ACC112 (cell line): ENCODE measurements around the gene THRB.
A peak's percentile ranks its signal among the peaks of the same experiment; 100 is the strongest.

Experiments
- H2AFZ ChIP-seq: fragments of 200-600 bp; sonication (generic); one replicate; pipeline ENCODE4 v1.6.0; 2017; ENCODE audit warnings: antibody characterized with exemption, low read length; ENCODE audit not compliant: unreplicated experiment
- H3K27ac ChIP-seq: fragments of 200-600 bp; sonication (generic); 2 replicates; pipeline ENCODE4 v1.5.1; 2014; ENCODE audit warnings: low read depth, mild to moderate bottlenecking, antibody characterized with exemption, low read length, moderate library complexity
- H3K27me3 ChIP-seq: fragments of 200-600 bp; sonication (generic); 2 replicates; pipeline ENCODE4 v1.6.1; 2014; ENCODE audit warnings: mild to moderate bottlenecking, antibody characterized with exemption, low read length, moderate library complexity, mixed read lengths; ENCODE audit not compliant: insufficient read depth
- H3K36me3 ChIP-seq: fragments of 200-600 bp; sonication (generic); 2 replicates; pipeline ENCODE4 v1.6.1; 2016; ENCODE audit warnings: mild to moderate bottlenecking, antibody characterized with exemption, low read length, moderate library complexity, mixed read lengths; ENCODE audit not compliant: insufficient read depth
- H3K4me1 ChIP-seq: fragments of 200-600 bp; sonication (generic); one replicate; pipeline ENCODE4 v1.6.1; 2016; ENCODE audit warnings: low read length, mixed read lengths; ENCODE audit not compliant: insufficient read depth, unreplicated experiment, control insufficient read depth
- H3K4me3 ChIP-seq: fragments of 200-600 bp; sonication (generic); 2 replicates; pipeline ENCODE4 v1.5.1; 2014; ENCODE audit warnings: mild to moderate bottlenecking, low read depth, low read length
- H3K79me2 ChIP-seq: fragments of 200-600 bp; sonication (generic); one replicate; pipeline ENCODE4 v1.6.0; 2016; ENCODE audit warnings: low read length; ENCODE audit not compliant: control insufficient read depth, unreplicated experiment, insufficient read depth

The THRB gene

DNA sequence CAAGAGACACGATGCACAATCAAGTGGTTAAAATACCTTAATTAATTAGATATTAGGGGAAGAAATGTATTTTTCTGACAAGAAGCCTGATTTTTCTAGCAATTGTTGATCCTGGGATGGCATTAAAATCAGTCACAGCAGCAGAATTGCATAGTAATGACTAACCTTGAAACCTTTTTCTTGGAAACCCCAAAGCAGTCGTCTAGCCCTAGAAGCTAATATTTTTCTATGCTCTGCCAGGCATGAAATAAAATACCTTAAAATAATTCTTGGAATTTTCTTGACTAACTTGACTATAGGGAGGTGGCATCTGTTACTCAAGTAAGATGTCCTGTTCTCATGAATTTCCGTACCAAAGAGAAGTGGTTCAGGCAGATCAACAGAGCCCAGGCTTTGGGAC is 204.1 kb downstream of the THRB start:
- Histone ChIP-seq H3K27me3 (no peaks in the 10 kb centered on the region), H3K4me1 (peaks cover 12% of the 10 kb centered on the region), H3K4me3 (no peak overlapping the region), H2AFZ (peak overlapping the region; percentile 59), H3K27ac (no peak overlapping the region), H3K36me3 (no peaks in the 10 kb centered on the region), H3K79me2 (no peaks in the 10 kb centered on the region)

DNA sequence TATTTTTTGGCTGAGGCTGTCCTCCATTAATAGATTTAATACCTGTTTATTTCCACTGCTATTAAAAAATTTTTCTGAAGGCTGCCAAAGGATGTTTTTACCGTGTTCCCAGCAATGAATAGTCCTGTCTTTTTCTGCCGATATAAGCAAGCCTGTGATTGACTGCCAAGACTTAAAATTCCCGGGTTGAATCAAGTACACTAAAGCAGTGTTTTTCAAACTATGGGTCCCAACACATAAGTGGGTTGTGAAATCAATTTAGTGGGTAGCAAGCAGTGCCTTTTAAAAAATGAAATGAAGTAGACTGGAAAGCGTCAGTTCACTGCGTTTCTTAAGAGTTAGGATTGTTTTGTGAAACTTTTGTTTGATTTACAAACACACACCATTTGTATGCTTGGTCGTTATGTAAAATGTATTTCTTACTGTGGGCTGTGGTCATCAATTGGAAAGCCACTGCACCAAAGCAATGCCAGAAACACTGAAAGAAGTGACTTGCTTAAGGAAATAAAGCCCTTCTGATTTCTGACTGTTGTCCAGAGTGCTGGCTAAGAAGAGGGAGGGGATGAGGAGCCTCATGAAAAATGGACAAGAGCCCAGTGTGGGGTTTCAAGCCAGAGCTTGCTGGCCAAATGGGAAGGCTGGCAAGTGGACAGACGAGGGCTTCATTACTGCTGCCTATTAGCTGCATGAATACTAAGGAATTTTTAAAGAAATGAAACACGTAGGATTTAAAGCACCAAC is 206.0 kb downstream of the THRB start:
- no peaks in the 10 kb centered on the region for H3K36me3 ChIP-seq
- H3K4me1 ChIP-seq: peaks cover 12% of the 10 kb centered on the region
- H3K27ac ChIP-seq: no peak overlapping the region
- H3K79me2 ChIP-seq: no peaks in the 10 kb centered on the region
- H2AFZ ChIP-seq: no peak overlapping the region
- H3K27me3 ChIP-seq: no peaks in the 10 kb centered on the region
- no peak overlapping the region for H3K4me3 ChIP-seq

DNA sequence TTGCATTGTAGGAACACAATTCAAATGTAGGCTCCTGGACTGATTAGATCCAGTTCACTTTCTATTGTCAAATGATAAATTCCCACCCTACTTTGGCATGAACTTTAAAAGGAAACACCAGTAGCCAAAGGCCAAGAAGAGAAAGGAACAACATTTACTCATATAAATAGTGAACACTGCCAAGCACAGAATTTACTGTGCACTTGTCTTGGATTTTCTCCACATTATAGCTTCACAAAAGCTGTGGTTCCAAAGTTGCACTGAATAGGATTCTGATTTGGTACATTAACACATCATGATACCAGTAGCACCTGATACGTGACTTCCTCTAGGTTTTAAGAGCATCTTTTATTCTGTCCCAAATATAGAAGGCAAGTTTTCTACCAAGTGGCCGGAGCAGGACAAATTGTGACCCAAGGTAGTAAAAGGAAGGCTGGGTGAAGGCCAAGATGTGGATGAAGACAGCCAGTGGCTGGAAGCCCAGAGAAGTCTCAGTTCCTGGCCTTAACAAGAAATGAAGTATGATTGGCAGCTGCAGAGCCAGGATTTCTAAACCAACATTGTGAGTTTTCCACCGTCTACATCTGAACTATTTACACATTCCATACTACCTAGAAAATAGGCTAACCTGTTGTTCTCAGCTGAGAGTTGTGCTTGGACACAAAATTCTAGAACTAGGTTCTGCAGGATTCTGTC is 206.7 kb downstream of the THRB start:
- H3K4me1 ChIP-seq: peaks cover 12% of the 10 kb centered on the region
- H3K79me2 ChIP-seq: no peaks in the 10 kb centered on the region
- no peak overlapping the region for H3K4me3 ChIP-seq
- H2AFZ ChIP-seq: no peak overlapping the region
- H3K27ac ChIP-seq: no peak overlapping the region
- no peaks in the 10 kb centered on the region for H3K27me3 ChIP-seq
- H3K36me3 ChIP-seq: no peaks in the 10 kb centered on the region

- Histone ChIP-seq H3K36me3 (no peaks in the 10 kb centered on the region), H3K27me3 (no peaks in the 10 kb centered on the region), H3K4me3 (no peak overlapping the region), H3K79me2 (no peaks in the 10 kb centered on the region), H2AFZ (no peak overlapping the region), H3K4me1 (peaks cover 12% of the 10 kb centered on the region), H3K27ac (no peak overlapping the region)
Observed at GRCh38 chr3:24286405-24286804, 208.2 kb downstream of the THRB start.

DNA sequence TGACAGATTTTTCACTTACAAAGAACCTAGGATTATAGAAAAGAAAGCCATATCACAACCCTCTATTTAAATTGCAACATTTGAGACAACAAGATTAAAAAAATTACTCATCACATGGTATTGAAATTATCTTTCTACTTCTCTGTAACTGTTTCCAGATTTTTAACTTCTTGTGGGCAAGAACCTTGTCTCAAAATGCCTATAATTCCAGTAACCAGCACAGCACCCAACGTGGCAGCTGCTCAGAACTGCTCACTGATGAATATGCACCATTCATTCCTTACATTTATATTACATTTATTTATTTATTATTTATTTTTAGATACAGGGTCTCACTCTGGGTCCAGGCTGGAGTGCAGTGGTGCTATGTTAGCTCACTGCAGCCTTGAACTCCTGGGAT is 216.1 kb downstream of the THRB start:
- H3K27me3 ChIP-seq: no peaks in the 10 kb centered on the region

DNA sequence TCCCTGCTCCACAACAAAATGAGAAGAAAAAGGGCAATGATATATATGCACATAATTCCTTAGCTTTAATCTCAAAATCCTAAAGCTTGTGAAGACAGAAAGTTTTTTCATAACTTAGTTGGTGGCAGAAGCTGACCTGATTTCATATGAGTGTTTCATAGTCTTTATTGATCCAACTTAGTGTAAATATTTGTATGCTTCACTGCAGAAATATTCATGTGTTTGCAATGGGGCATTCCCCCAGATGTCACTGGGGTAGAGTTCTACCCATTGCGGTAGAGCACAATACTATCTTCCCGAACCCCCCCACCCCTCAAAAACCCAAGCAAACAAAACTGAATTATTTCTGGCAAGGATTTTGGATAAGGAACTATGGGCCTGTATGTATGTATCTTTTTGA is 221.2 kb downstream of the THRB start:
- Histone ChIP-seq H3K27ac (no peak overlapping the region), H2AFZ (no peak overlapping the region), H3K79me2 (no peaks in the 10 kb centered on the region), H3K4me3 (no peak overlapping the region), H3K4me1 (peaks cover 7% of the 10 kb centered on the region), H3K27me3 (no peaks in the 10 kb centered on the region), H3K36me3 (no peaks in the 10 kb centered on the region)

More for the DNA sequence above, 216.1 kb downstream of the THRB start:
- Histone ChIP-seq H2AFZ (no peak overlapping the region), H3K36me3 (no peaks in the 10 kb centered on the region), H3K79me2 (no peaks in the 10 kb centered on the region), H3K27ac (no peak overlapping the region), H3K4me1 (no peaks in the 10 kb centered on the region), H3K4me3 (no peak overlapping the region)

- no peak overlapping the region for H2AFZ ChIP-seq
- H3K4me3 ChIP-seq: no peak overlapping the region
- no peaks in the 10 kb centered on the region for H3K79me2 ChIP-seq
- peaks cover 7% of the 10 kb centered on the region for H3K4me1 ChIP-seq
- H3K27ac ChIP-seq: no peak overlapping the region
- H3K27me3 ChIP-seq: no peaks in the 10 kb centered on the region
- H3K36me3 ChIP-seq: no peaks in the 10 kb centered on the region
Observed at GRCh38 chr3:24272875-24273274, 221.8 kb downstream of the THRB start.

- Histone ChIP-seq H3K79me2 (no peaks in the 10 kb centered on the region), H3K27ac (no peak overlapping the region), H3K36me3 (no peaks in the 10 kb centered on the region), H3K4me3 (no peak overlapping the region), H3K4me1 (peaks cover 7% of the 10 kb centered on the region), H2AFZ (no peak overlapping the region), H3K27me3 (no peaks in the 10 kb centered on the region)
Observed at GRCh38 chr3:24272408-24272807, 222.2 kb downstream of the THRB start.

- Histone ChIP-seq H3K27ac (no peak overlapping the region), H3K4me1 (peaks cover 7% of the 10 kb centered on the region), H3K4me3 (no peak overlapping the region), H3K36me3 (no peaks in the 10 kb centered on the region), H3K27me3 (no peaks in the 10 kb centered on the region), H3K79me2 (no peaks in the 10 kb centered on the region), H2AFZ (no peak overlapping the region)
Observed at GRCh38 chr3:24271228-24271627, 223.4 kb downstream of the THRB start.

- H3K36me3 ChIP-seq: no peaks in the 10 kb centered on the region
- no peak overlapping the region for H3K27ac ChIP-seq
- H3K4me3 ChIP-seq: no peak overlapping the region
- no peaks in the 10 kb centered on the region for H3K27me3 ChIP-seq
- no peaks in the 10 kb centered on the region for H3K79me2 ChIP-seq
- H3K4me1 ChIP-seq: peaks cover 7% of the 10 kb centered on the region
- no peak overlapping the region for H2AFZ ChIP-seq
Observed at GRCh38 chr3:24270744-24271143, 223.9 kb downstream of the THRB start.

DNA sequence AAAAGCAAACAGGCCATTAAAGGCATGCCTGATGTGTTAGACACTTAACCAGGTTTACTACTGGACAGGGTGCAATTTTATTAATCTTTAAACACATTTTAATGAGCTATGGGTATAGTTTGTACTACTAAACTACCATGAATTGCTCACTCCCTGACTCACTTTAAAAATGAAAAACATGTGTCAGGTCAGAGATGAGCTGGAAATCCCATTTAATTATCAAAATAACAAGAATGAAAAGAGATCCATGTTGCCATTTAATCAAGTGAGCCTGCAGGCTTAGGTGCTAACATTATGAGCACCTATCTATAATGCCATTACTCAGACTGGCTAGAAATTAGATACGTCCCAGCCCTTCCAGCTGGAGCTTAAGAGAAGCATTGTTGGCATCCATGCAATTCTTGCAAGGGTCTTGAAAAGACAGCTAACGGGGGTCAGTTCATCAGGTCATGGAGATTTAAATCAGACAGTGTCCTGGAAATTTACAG is 224.4 kb downstream of the THRB start:
- no peaks in the 10 kb centered on the region for H3K36me3 ChIP-seq
- H3K27me3 ChIP-seq: no peaks in the 10 kb centered on the region
- no peak overlapping the region for H3K4me3 ChIP-seq
- no peak overlapping the region for H3K27ac ChIP-seq
- H2AFZ ChIP-seq: no peak overlapping the region
- no peaks in the 10 kb centered on the region for H3K79me2 ChIP-seq
- peaks cover 7% of the 10 kb centered on the region for H3K4me1 ChIP-seq
